Smooth muscle cell (in vitro differentiated cells): ENCODE data around the gene ZNF862. TPM values are rescaled to one million over a fixed set of nuclear protein-coding genes. Genes with fewer than 3 reads are reported as not detected.

Source experiments
- DNase-seq: peaks from one replicate; lab custom pipeline; 2025; ENCODE audit not compliant: unreplicated experiment; lab: John Stamatoyannopoulos, UW
- H2AFZ ChIP-seq: fragments of 200-600 bp; sonication (generic); 2 replicates; pipeline ENCODE4 v1.6.0; 2016; ENCODE audit warnings: antibody characterized with exemption, low read depth, mild to moderate bottlenecking
- H3F3A ChIP-seq: fragments of 200-600 bp; sonication (generic); 2 replicates; pipeline ENCODE4 v1.6.0; 2017; ENCODE audit warnings: antibody characterized with exemption, low read depth
- H3K27ac ChIP-seq: fragments of 200-600 bp; sonication (generic); 2 replicates; pipeline ENCODE4 v1.5.1; 2016; ENCODE audit warnings: low read depth, mild to moderate bottlenecking
- H3K27me3 ChIP-seq: fragments of 200-600 bp; sonication (generic); 2 replicates; pipeline ENCODE4 v1.6.1; 2016; ENCODE audit warnings: low read depth, mild to moderate bottlenecking
- H3K36me3 ChIP-seq: fragments of 200-600 bp; sonication (generic); 2 replicates; pipeline ENCODE4 v1.5.1; 2016; ENCODE audit warnings: low read depth
- H3K4me1 ChIP-seq: fragments of 200-600 bp; sonication (generic); 2 replicates; pipeline ENCODE4 v1.5.1; 2016; ENCODE audit warnings: low read depth
- H3K4me2 ChIP-seq: fragments of 200-600 bp; sonication (generic); 2 replicates; pipeline ENCODE4 v1.6.0; 2016; ENCODE audit warnings: mild to moderate bottlenecking
- H3K4me3 ChIP-seq: fragments of 200-600 bp; sonication (generic); 2 replicates; pipeline ENCODE4 v1.5.1; 2016; ENCODE audit warnings: mild to moderate bottlenecking
- H3K79me2 ChIP-seq: fragments of 200-600 bp; sonication (generic); 2 replicates; pipeline ENCODE4 v1.6.0; 2016; ENCODE audit warnings: low read depth, mild to moderate bottlenecking
- H3K9ac ChIP-seq: fragments of 200-600 bp; sonication (generic); 2 replicates; pipeline ENCODE4 v1.6.0; 2016; ENCODE audit warnings: low read depth
- H3K9me3 ChIP-seq: fragments of 200-600 bp; sonication (generic); replicated peaks from 2 replicates; pipeline ENCODE4 v1.5.1; 2016; ENCODE audit warnings: low read depth
- H4K20me1 ChIP-seq: fragments of 200-600 bp; sonication (generic); 2 replicates; pipeline ENCODE4 v1.6.0; 2016; ENCODE audit warnings: low read depth
- WGBS: methylation state at CpG from one replicate; pipeline ENCODE4 v1.1.7; 2016; ENCODE audit warnings: low lambda C conversion rate; 5-methylcytosine and 5-hydroxymethylcytosine counted together
- polyA plus RNA-seq: library from polyadenylated mRNA; unstranded; fragments of >200 nt; fragmentation: Nextera tagmentation; extraction: Ambion mirVana; gene quantifications from 2 replicates; pipeline ENCODE4 v1.2.1, GENCODE V29; 2016
- total RNA-seq: library from RNA; depleted of rRNA; stranded (reverse); fragments of >200 nt; gene quantifications from 2 replicates; pipeline ENCODE4 v1.2.3, GENCODE V29; 2014
- TF ChIP-seq, protein P1 (sequence below): fragments of 200-600 bp; sonication (generic); IDR thresholded peaks from 2 replicates; pipeline ENCODE4 v1.5.1; 2017; ENCODE audit warnings: borderline replicate concordance, mild to moderate bottlenecking, antibody characterized with exemption; ENCODE audit not compliant: insufficient read depth, poor library complexity, severe bottlenecking

The ZNF862 gene
- total and polyA plus RNA-seq, 2 experiments from 2014 or later: 5.4 to 10.2 TPM

DNA sequence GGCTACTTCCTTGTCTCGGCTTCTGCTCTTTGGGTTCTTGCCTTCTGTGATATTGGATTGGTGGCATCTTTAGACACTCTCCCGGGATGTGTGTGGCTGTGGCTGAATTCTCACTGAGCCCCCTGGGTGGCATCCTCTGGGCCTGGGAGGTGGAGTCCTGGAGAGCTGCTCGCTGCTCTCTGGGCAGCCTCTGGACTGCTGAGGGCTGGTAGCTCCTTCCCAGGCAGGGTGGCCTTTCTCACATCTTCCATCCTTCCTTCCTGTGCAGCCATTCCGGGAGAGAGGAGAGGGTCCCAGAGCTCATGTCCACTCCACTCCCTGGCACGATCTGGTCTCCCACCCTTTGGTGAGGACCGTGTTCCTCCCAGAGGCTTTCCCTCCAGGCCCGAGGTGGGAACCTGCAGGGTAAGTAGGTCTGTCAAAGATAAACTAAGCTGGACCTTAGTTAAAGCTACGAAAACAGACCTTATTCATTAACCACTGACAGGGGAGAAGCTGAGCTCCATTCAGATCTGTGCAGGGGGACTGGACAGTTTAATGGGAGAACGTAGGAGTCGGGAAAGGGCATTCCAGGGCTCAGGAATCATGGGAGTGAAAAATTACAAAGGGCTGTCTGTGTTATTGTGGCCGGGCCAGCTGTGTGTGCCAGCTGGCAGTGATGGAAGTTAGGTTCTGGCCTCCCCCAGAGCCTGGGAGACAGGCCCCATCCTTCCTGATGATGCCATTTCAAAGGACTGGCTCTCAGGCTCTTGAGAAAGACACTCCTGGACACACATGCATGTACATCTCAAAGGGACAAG is 44.3 kb downstream of the ZNF862 start:
- DNase-seq: no peak
- Histone ChIP-seq H3K79me2 (no peaks in the 10 kb centered on the region), H3K9ac (no peak overlapping the region), H3K9me3 (no peaks in the 10 kb centered on the region), H4K20me1 (no peaks in the 10 kb centered on the region), H3K36me3 (no peaks in the 10 kb centered on the region), H3K27ac (no peak overlapping the region), H2AFZ (no peak overlapping the region), H3K4me3 (no peak overlapping the region), H3F3A (no peaks in the 10 kb centered on the region), H3K4me1 (no peaks in the 10 kb centered on the region), H3K4me2 (no peak overlapping the region), H3K27me3 (no peaks in the 10 kb centered on the region)
- 90% methylated on average over 11 of the region's 11 CpGs for WGBS
- TF ChIP-seq, protein P1, sequence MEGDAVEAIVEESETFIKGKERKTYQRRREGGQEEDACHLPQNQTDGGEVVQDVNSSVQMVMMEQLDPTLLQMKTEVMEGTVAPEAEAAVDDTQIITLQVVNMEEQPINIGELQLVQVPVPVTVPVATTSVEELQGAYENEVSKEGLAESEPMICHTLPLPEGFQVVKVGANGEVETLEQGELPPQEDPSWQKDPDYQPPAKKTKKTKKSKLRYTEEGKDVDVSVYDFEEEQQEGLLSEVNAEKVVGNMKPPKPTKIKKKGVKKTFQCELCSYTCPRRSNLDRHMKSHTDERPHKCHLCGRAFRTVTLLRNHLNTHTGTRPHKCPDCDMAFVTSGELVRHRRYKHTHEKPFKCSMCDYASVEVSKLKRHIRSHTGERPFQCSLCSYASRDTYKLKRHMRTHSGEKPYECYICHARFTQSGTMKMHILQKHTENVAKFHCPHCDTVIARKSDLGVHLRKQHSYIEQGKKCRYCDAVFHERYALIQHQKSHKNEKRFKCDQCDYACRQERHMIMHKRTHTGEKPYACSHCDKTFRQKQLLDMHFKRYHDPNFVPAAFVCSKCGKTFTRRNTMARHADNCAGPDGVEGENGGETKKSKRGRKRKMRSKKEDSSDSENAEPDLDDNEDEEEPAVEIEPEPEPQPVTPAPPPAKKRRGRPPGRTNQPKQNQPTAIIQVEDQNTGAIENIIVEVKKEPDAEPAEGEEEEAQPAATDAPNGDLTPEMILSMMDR: no peak

- 63% methylated on average over 8 of the region's 8 CpGs for WGBS
- Histone ChIP-seq H3K4me3 (no peak overlapping the region), H3K27ac (no peak overlapping the region), H3K79me2 (no peaks in the 10 kb centered on the region), H3K9ac (no peak overlapping the region), H3K36me3 (no peaks in the 10 kb centered on the region), H3K4me1 (no peaks in the 10 kb centered on the region), H3K9me3 (no peaks in the 10 kb centered on the region), H3F3A (no peaks in the 10 kb centered on the region), H4K20me1 (no peaks in the 10 kb centered on the region), H3K4me2 (no peak overlapping the region), H3K27me3 (no peaks in the 10 kb centered on the region), H2AFZ (no peak overlapping the region)
- DNase-seq: no peak
- TF ChIP-seq, protein P1: no peak
Observed at GRCh38 chr7:149883048-149883438, 44.9 kb downstream of the ZNF862 start.

DNA sequence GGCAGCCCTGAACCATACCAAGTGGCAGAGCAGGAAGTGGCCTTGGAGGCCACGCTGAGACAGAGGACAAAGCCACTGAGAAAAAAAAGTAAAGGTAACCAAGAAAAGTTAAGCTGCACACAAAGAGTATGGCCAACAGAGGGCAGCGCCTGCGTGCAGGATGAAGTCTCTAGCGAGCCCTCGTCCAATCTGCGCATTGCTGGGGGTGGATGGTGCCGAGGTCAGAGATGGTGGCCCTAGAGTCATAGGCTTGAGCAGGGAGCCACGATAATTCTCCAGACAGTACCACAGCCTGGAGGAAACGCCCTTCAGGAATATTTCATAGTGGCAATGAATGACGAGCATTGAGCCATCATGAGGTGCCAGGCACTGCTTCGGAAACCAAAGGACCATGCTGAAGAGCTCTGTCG is 45.3 kb downstream of the ZNF862 start:
- H2AFZ ChIP-seq: no peak overlapping the region
- H3K4me3 ChIP-seq: no peak overlapping the region
- DNase-seq: no peak

More for the DNA sequence above, 45.3 kb downstream of the ZNF862 start:
- Histone ChIP-seq H3K9me3 (no peaks in the 10 kb centered on the region), H3K4me1 (no peaks in the 10 kb centered on the region), H3K79me2 (no peaks in the 10 kb centered on the region), H3K9ac (no peak overlapping the region), H3K27me3 (no peaks in the 10 kb centered on the region), H3K36me3 (no peaks in the 10 kb centered on the region), H3F3A (no peaks in the 10 kb centered on the region), H3K4me2 (no peak overlapping the region), H3K27ac (no peak overlapping the region), H4K20me1 (no peaks in the 10 kb centered on the region)
- WGBS: 41% methylated on average over 12 of the region's 12 CpGs
- TF ChIP-seq, protein P1: peak; percentile 46
